ENCODE data around the gene RAB26.
"Not testable (repeated sequence)": the region's sequence is repeated elsewhere in the genome, so short reads cannot be mapped to it uniquely, and the experiment has no call there.

DNA sequence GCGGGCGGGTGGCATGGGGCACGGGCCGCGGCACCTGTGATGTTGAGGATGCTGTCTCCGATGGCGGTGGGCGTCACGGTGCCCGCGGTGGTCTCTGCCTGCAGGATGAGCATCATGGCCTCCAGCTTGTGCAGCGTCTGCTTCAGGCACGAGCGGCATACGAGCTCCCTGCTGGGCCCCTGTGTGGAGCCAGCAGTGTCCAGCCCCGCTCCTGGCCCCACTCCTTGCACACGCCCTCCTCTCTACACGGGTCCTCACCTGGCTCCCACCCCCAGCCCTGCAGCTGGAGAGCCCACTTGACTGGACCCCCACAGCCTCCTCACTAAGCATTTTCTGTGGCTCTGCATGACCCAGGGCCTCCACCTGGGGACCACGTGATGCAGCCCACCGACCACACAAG is 44.0 kb upstream of the RAB26 start:
- TF ChIP-seq, protein P1, sequence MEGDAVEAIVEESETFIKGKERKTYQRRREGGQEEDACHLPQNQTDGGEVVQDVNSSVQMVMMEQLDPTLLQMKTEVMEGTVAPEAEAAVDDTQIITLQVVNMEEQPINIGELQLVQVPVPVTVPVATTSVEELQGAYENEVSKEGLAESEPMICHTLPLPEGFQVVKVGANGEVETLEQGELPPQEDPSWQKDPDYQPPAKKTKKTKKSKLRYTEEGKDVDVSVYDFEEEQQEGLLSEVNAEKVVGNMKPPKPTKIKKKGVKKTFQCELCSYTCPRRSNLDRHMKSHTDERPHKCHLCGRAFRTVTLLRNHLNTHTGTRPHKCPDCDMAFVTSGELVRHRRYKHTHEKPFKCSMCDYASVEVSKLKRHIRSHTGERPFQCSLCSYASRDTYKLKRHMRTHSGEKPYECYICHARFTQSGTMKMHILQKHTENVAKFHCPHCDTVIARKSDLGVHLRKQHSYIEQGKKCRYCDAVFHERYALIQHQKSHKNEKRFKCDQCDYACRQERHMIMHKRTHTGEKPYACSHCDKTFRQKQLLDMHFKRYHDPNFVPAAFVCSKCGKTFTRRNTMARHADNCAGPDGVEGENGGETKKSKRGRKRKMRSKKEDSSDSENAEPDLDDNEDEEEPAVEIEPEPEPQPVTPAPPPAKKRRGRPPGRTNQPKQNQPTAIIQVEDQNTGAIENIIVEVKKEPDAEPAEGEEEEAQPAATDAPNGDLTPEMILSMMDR (IDR thresholded peaks at IDR 0.05): not testable (repeated sequence)
- not testable (repeated sequence) for TF ChIP-seq POLR2A (IDR thresholded peaks at IDR 0.05)
